H1 (cell line): Measurements from ENCODE around the gene CLN6. TPM values are rescaled to one million over a fixed set of nuclear protein-coding genes. Genes with fewer than 3 reads are reported as not detected.
A peak's percentile ranks its signal among the peaks of the same experiment; 100 is the strongest.

Experiments used
- CTCF ChIA-PET: fragments of 300-600 bp; sonication (Branson Sonifier 250); formaldehyde crosslinking; loops from one replicate; lab custom pipeline; 2021; ENCODE audit not compliant: partially characterized antibody; lab: Charles Lee
- POLR2A ChIA-PET: fragments of 300-600 bp; sonication (Branson Sonifier 250); formaldehyde crosslinking; loops from one replicate; lab custom pipeline; 2021; ENCODE audit warnings: inconsistent platforms; ENCODE audit not compliant: partially characterized antibody; lab: Charles Lee
- DNase-seq, 2 experiments: peaks; one replicate each; pipeline versions ENCODE4 v3.0.0 to v3.0.0-alpha.2; 2010 to 2022; ENCODE audit warnings: low spot score in 2 of 2, low read depth in 1 of 2, mixed read lengths in 1 of 2
- FAIRE-seq: peaks from 2 replicates; lab custom pipeline; 2011; peaks lifted over from hg19 to GRCh38; lab: Jason Lieb, UNC
- H2AFZ ChIP-seq: 2 replicates; pipeline ENCODE4 v1.8.1; 2012; ENCODE audit warnings: low read length, inconsistent platforms
- H2AK5ac ChIP-seq: 2 replicates; pipeline ENCODE4 v1.6.1; 2013; ENCODE audit warnings: low read depth, low read length
- H2BK120ac ChIP-seq: replicated peaks from 2 replicates; pipeline ENCODE3; 2013; ENCODE audit warnings: low read depth, low read length, inconsistent platforms
- H2BK12ac ChIP-seq: 2 replicates; pipeline ENCODE4 v1.6.1; 2013; ENCODE audit warnings: low read depth, low read length
- H2BK15ac ChIP-seq: 2 replicates; pipeline ENCODE4 v1.6.1; 2013; ENCODE audit warnings: low read length
- H2BK20ac ChIP-seq: 2 replicates; pipeline ENCODE4 v1.6.1; 2013; ENCODE audit warnings: low read length
- H2BK5ac ChIP-seq: 2 replicates; pipeline ENCODE4 v1.6.1; 2013; ENCODE audit warnings: low read depth, low read length
- H3K14ac ChIP-seq: 2 replicates; pipeline ENCODE4 v1.6.1; 2013; ENCODE audit warnings: inconsistent platforms; ENCODE audit not compliant: insufficient read length
- H3K18ac ChIP-seq: 2 replicates; pipeline ENCODE4 v1.6.1; 2013; ENCODE audit warnings: low read length; ENCODE audit errors: extremely low read depth
- H3K23ac ChIP-seq: 2 replicates; pipeline ENCODE4 v1.6.1; 2013; ENCODE audit warnings: inconsistent platforms; ENCODE audit not compliant: insufficient read length
- H3K23me2 ChIP-seq: 2 replicates; pipeline ENCODE4 v1.6.1; 2013; ENCODE audit warnings: low read depth, low read length
- H3K27ac ChIP-seq: 2 replicates; pipeline ENCODE4 v1.6.1; 2011; ENCODE audit warnings: low read depth, low read length, inconsistent platforms
- H3K27me3 ChIP-seq, 4 experiments: replicated peaks in 1 of 4; 1 replicate in 1 of 4; 2 replicates in 3 of 4; pipeline versions ENCODE4 v1.6.1 to v1.8.1; 2011 to 2013; ENCODE audit warnings: low read length in 3 of 4, mild to moderate bottlenecking in 3 of 4, inconsistent platforms in 2 of 4, mixed read lengths in 2 of 4, moderate library complexity in 1 of 4; ENCODE audit not compliant: control insufficient read depth in 3 of 4, insufficient read depth in 3 of 4; ENCODE audit errors: extremely low read depth in 1 of 4
- H3K36me3 ChIP-seq, 4 experiments: 2 replicates each; pipeline versions ENCODE4 v1.6.1 to v1.8.1; 2011 to 2013; ENCODE audit warnings: mild to moderate bottlenecking in 4 of 4, low read length in 3 of 4, moderate library complexity in 2 of 4, control low read depth in 1 of 4, inconsistent platforms in 1 of 4; ENCODE audit not compliant: insufficient read depth in 4 of 4, control insufficient read depth in 2 of 4
- H3K4ac ChIP-seq: replicated peaks from 2 replicates; pipeline ENCODE3; 2013; ENCODE audit warnings: low read length, low read depth, mixed read lengths, inconsistent platforms; ENCODE audit not compliant: insufficient read length
- H3K4me1 ChIP-seq, 4 experiments: replicated peaks in 1 of 4; 1 replicate in 1 of 4; 2 replicates in 3 of 4; pipeline versions ENCODE4 v1.6.1 to v1.8.1; 2011 to 2013; ENCODE audit warnings: low read length in 3 of 4, inconsistent platforms in 2 of 4, mixed read lengths in 1 of 4; ENCODE audit not compliant: insufficient read depth in 4 of 4, control insufficient read depth in 3 of 4
- H3K4me2 ChIP-seq, 2 experiments: 2 replicates each; pipeline versions ENCODE4 v1.6.1 to v1.8.1; 2011 to 2013; ENCODE audit warnings: low read depth in 2 of 2, low read length in 2 of 2, control low read depth in 1 of 2, inconsistent platforms in 1 of 2, mild to moderate bottlenecking in 1 of 2; ENCODE audit not compliant: insufficient read depth in 1 of 2
- H3K4me3 ChIP-seq, 4 experiments: fragments of 200-600, 300-600 bp in 1 of 4; sonication (generic), shearing (Covaris generic), sonication (Bioruptor Twin) in 1 of 4; 2 replicates each; pipeline versions ENCODE4 v1.5.1 to v1.8.1; 2011 to 2016; ENCODE audit warnings: low read length in 4 of 4, low read depth in 3 of 4, control low read depth in 2 of 4, inconsistent platforms in 2 of 4, mild to moderate bottlenecking in 2 of 4, mixed read lengths in 1 of 4, moderate library complexity in 1 of 4; ENCODE audit not compliant: insufficient read depth in 2 of 4; ENCODE audit errors: extremely low read depth in 1 of 4
- H3K56ac ChIP-seq: replicated peaks from 2 replicates; pipeline ENCODE3; 2013; ENCODE audit warnings: low read depth, mild to moderate bottlenecking, mixed read lengths, low read length, inconsistent platforms; ENCODE audit not compliant: insufficient read length
- H3K79me1 ChIP-seq: 2 replicates; pipeline ENCODE4 v1.6.1; 2013; ENCODE audit warnings: low read depth, low read length, control low read depth
- H3K79me2 ChIP-seq, 2 experiments: 2 replicates each; pipeline versions ENCODE4 v1.6.1 to v1.8.1; 2012 to 2013; ENCODE audit warnings: low read length in 2 of 2, mild to moderate bottlenecking in 2 of 2, inconsistent platforms in 1 of 2; ENCODE audit not compliant: insufficient read depth in 2 of 2, control insufficient read depth in 1 of 2
- H3K9ac ChIP-seq, 4 experiments: replicated peaks in 1 of 4; 1 replicate in 1 of 4; 2 replicates in 3 of 4; pipeline versions ENCODE4 v1.6.1 to v1.8.1; 2011 to 2013; ENCODE audit warnings: low read depth in 3 of 4, low read length in 3 of 4, control low read depth in 2 of 4, mild to moderate bottlenecking in 2 of 4, moderate library complexity in 2 of 4, inconsistent platforms in 1 of 4; ENCODE audit errors: extremely low read depth in 1 of 4
- H3K9me3 ChIP-seq, 2 experiments: 2 replicates each; pipeline versions ENCODE4 v1.6.1 to v1.8.1; 2012 to 2013; ENCODE audit warnings: mild to moderate bottlenecking in 2 of 2, moderate library complexity in 2 of 2, control low read depth in 1 of 2, inconsistent platforms in 1 of 2, low read depth in 1 of 2, low read length in 1 of 2, mixed read lengths in 1 of 2; ENCODE audit not compliant: insufficient read depth in 2 of 2
- H4K20me1 ChIP-seq, 2 experiments: replicated peaks in 1 of 2; 2 replicates each; pipeline versions ENCODE3 to v1.8.1; 2011 to 2013; ENCODE audit warnings: inconsistent platforms in 2 of 2, low read length in 2 of 2, mild to moderate bottlenecking in 1 of 2; ENCODE audit not compliant: insufficient read depth in 2 of 2, control insufficient read depth in 1 of 2
- H4K5ac ChIP-seq: 2 replicates; pipeline ENCODE4 v1.6.1; 2013; ENCODE audit warnings: low read length, low read depth, mixed read lengths, inconsistent platforms; ENCODE audit not compliant: insufficient read length
- H4K8ac ChIP-seq: 2 replicates; pipeline ENCODE4 v1.8.0; 2013; ENCODE audit warnings: mild to moderate bottlenecking, moderate library complexity, low read length, inconsistent platforms; ENCODE audit not compliant: insufficient read depth; ENCODE audit errors: extremely low read depth
- H4K91ac ChIP-seq: replicated peaks from 2 replicates; pipeline ENCODE3; 2013; ENCODE audit warnings: low read length, mixed read lengths, inconsistent platforms; ENCODE audit not compliant: insufficient read length
- ATF3 ChIP-seq: IDR thresholded peaks from 2 replicates; pipeline ENCODE4 v1.6.1; 2011; ENCODE audit warnings: low read depth, mild to moderate bottlenecking, low read length; ENCODE audit not compliant: insufficient read depth
- POLR2A ChIP-seq, 2 experiments: IDR thresholded peaks; 1 replicate in 1 of 2; 2 replicates in 1 of 2; pipeline ENCODE4 v1.6.1; 2011; ENCODE audit warnings: low read depth in 2 of 2, low read length in 2 of 2, mild to moderate bottlenecking in 2 of 2; ENCODE audit errors: control extremely low read depth in 1 of 2
- WGBS, 2 experiments: shearing (Covaris generic) in 1 of 2; methylation state at CpG; one replicate each; pipeline versions ENCODE4 v1.1.6 to v1.1.7; 2013 to 2015; ENCODE audit warnings: low lambda C conversion rate in 2 of 2, mixed read lengths in 2 of 2, inconsistent platforms in 1 of 2, low coverage in 1 of 2, missing lambda C conversion rate in 1 of 2; ENCODE audit not compliant: insufficient replicate concordance in 2 of 2, insufficient coverage in 1 of 2, insufficient read length in 1 of 2; ENCODE audit errors: extremely low coverage in 1 of 2, missing lambda C conversion rate in 1 of 2; 5-methylcytosine and 5-hydroxymethylcytosine counted together
- polyA plus RNA-seq, 7 experiments: library from polyadenylated mRNA; depleted of rRNA in 3 of 7; stranded (reverse) in 5 of 7; unstranded in 2 of 7; fragments of >200 nt in 5 of 7; fragments of 200-250 nt in 2 of 7; gene quantifications; 1 replicate in 5 of 7; 2 replicates in 1 of 7; 4 replicates in 1 of 7; pipeline versions ENCODE4 v1.2.1 to v1.2.3, GENCODE V29; 2011 to 2013; ENCODE audit warnings: missing spikeins in 2 of 7, mixed read lengths in 2 of 7
- total RNA-seq: library from RNA; stranded (reverse); fragmentation: NEBNext Ultra II Directional; extraction: Animal tissue kit (Norgen Biotek cat#: 25700); gene quantifications from 2 replicates; pipeline ENCODE4 v1.2.1, GENCODE V29; 2021

The CLN6 gene
- total and polyA plus RNA-seq, 2 of the 8 experiments (the other 6 are each of a cell fraction or from before 2014, with no cell fraction given): 60.0 to 137 TPM

GRCh38 chr15:68227643-68228142, 1.8 kb downstream of the CLN6 start:
- FAIRE-seq: no peak
- Histone ChIP-seq H3K36me3 (peaks cover 0 to 6% (median 3%) of the 10 kb centered on the region in 4 experiments; a peak in 3 of 8 replicates), H2BK12ac (no peak overlapping the region), H2AK5ac (peak overlapping the region; percentile 5; the same call in 1 of the 2 replicates), H3K23ac (no peak overlapping the region), H4K8ac (no peak overlapping the region), H2BK5ac (0 out of 2 replicates have a peak overlapping the region, but pooled peaks have one; percentile 15), H3K4ac (no peak overlapping the region), H3K27me3 (peaks cover 0 to 2% (median 0%) of the 10 kb centered on the region in 4 experiments; a peak in 1 of 7 replicates), H3K18ac (no peak overlapping the region), H2BK15ac (no peak overlapping the region), H3K23me2 (peaks cover 13% of the 10 kb centered on the region), H4K20me1 (peaks cover 4 to 8% of the 10 kb centered on the region in 2 experiments), H3K27ac (no peak overlapping the region), H2BK20ac (no peak overlapping the region), H4K91ac (no peak overlapping the region), H2BK120ac (no peak overlapping the region), H3K4me1 (peaks cover 7 to 17% (median 11%) of the 10 kb centered on the region in 4 experiments), H3K56ac (no peak overlapping the region), H3K4me3 (peak overlapping the region; percentile 51 to 92 (median 78); a peak in 7 of 8 replicates), H3K79me1 (peaks cover 27% of the 10 kb centered on the region), H4K5ac (no peak overlapping the region), H2AFZ (no peak overlapping the region)
- ChIA-PET CTCF (interaction anchor here (1.4 to 3.9 kb wide), 4 partner anchors 9 to 78 kb away, joined by 3 to 20 read pairs (median 12); no protein-coding TSS in a partner anchor), POLR2A (interaction anchor here (1.2 to 4.6 kb wide), 7 partner anchors 11 to 50 kb away, joined by 3 to 38 read pairs (median 8); partner anchors contain the start of gene FEM1B)
- peak in 1 of 2 experiments; percentile 39 for DNase-seq
- 89% methylated on average over 9 of the region's 9 CpGs; no CpG with 5 or more reads in 1 of the 2 experiments for WGBS, 2 experiments
- no peak for TF ChIP-seq ATF3
- TF ChIP-seq POLR2A (IDR thresholded peaks at IDR 0.05; ENCODE audit: control extremely low read depth in 1 of 2, low read depth in 2 of 2, low read length in 2 of 2): peak in 1 of 2 experiments; percentile 36; a peak in 1 of 3 replicates
- TF ChIP-seq, all 59 proteins: peak for 1
- Histone ChIP-seq H3K14ac (no peak overlapping the region), H3K79me2 (peaks cover 29 to 61% of the 10 kb centered on the region in 2 experiments), H3K9ac (peak overlapping the region in 3 of 4 experiments; percentile 52 to 95 (median 70); a peak in 4 of 7 replicates), H3K4me2 (peak overlapping the region; percentile 97), H3K9me3 (no peaks in the 10 kb centered on the region; a peak in 1 of 4 replicates)
